ENCODE data around the gene LGALS1. TPM values are rescaled to one million over a fixed set of nuclear protein-coding genes. Genes with fewer than 3 reads are reported as not detected.

The LGALS1 gene
- polyA plus RNA-seq, 12 donors: 1,080 to 2,513 (median 1,522) TPM; not detected in 1

- no peak for DNase-seq
Observed at GRCh38 chr22:37659897-37660708, 15.3 kb upstream of the LGALS1 start.

- no peak for DNase-seq
Observed at GRCh38 chr22:37660709-37661045, 14.8 kb upstream of the LGALS1 start.

- DNase-seq: peak; percentile 66
Observed at GRCh38 chr22:37661160-37661924, 14.1 kb upstream of the LGALS1 start.

- DNase-seq: no peak
Observed at GRCh38 chr22:37662039-37662438, 13.4 kb upstream of the LGALS1 start.

- DNase-seq: no peak
Observed at GRCh38 chr22:37663521-37664140, 11.8 kb upstream of the LGALS1 start.

GRCh38 chr22:37664249-37665101 is 11.0 kb upstream of the LGALS1 start:
- DNase-seq: no peak

GRCh38 chr22:37665487-37665886 is 9.9 kb upstream of the LGALS1 start:
- no peak for DNase-seq

GRCh38 chr22:37669586-37669985 is 5.8 kb upstream of the LGALS1 start:
- no peak for DNase-seq

GRCh38 chr22:37672206-37672919 is 3.1 kb upstream of the LGALS1 start:
- no peak for DNase-seq

- no peak for DNase-seq
Observed at GRCh38 chr22:37672920-37673455, 2.4 kb upstream of the LGALS1 start.

- no peak for DNase-seq
Observed at GRCh38 chr22:37674248-37674647, 1.2 kb upstream of the LGALS1 start.

GRCh38 chr22:37675930-37676735 is 697 bp downstream of the LGALS1 start:
- DNase-seq: peak; percentile 61

GRCh38 chr22:37676736-37677492 is 1.5 kb downstream of the LGALS1 start:
- peak; percentile 87 for DNase-seq

- DNase-seq: no peak
Observed at GRCh38 chr22:37677493-37677974, 2.1 kb downstream of the LGALS1 start.

- no peak for DNase-seq
Observed at GRCh38 chr22:37678372-37678771, 2.9 kb downstream of the LGALS1 start.

- DNase-seq: no peak
Observed at GRCh38 chr22:37679670-37680069, 4.2 kb downstream of the LGALS1 start.

GRCh38 chr22:37680191-37680851 is 4.9 kb downstream of the LGALS1 start:
- no peak for DNase-seq

GRCh38 chr22:37681001-37681424 is 5.6 kb downstream of the LGALS1 start:
- DNase-seq: no peak

Data from muscle of arm (tissue), 12 donors.